Measurements from ENCODE around the gene DYNC2H1.

- TF ChIP-seq POLR2A (IDR thresholded peaks at IDR 0.05), result no peak
- TF ChIP-seq CTCF (IDR thresholded peaks at IDR 0.05), result no peak
Measured at GRCh38 chr11:103125462-103125861, 16.2 kb downstream of the DYNC2H1 start.
